Measurements from ENCODE around the gene MED10. TPM values are rescaled to one million over a fixed set of nuclear protein-coding genes. Genes with fewer than 3 reads are reported as not detected.

MED10 gene
- total RNA-seq, 2 experiments from 2014 or later = 97.2 to 98.0 TPM

DNA sequence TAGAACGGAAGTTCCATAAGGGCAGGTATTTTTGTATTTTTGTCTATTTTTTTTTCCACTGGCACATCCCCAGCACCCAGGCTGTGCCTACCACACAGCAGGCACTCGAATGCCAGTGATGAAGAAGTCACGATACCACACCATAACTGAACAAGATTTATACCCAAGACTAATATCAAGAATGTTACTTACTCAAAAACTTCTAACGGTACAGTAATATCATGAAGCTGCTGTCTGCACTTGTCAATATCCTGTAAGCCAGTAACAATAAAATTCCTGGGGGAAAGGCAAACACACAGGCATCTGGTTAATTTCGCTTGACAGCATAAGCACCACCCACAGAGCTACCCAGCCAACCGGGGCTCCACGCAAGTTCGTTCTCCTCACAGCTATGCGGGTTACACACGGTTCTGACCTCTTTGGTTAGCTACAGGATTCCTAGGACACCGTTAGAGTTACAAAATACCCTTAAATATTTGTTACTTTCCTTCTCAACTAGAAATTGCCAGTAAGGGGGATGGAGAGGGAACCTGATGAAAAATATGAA, 1.3 kb downstream of the MED10 start:
- no peaks in the 10 kb centered on the region for H3K27me3 Mint-ChIP-seq
- Histone ChIP-seq H3K27ac (ENCODE audit: low read depth in 1 of 2, low read length in 2 of 2) (peak overlapping the region; percentile 19 to 83), H3K27me3 (ENCODE audit: control insufficient read depth in 1 of 2, insufficient read depth in 2 of 2, low read length in 2 of 2) (no peaks in the 10 kb centered on the region), H3K4me1 (ENCODE audit: insufficient read depth, low read length) (peaks cover 38% of the 10 kb centered on the region), H3K4me3 (ENCODE audit: low read length) (peak overlapping the region; percentile 94), H3K9me3 (ENCODE audit: control insufficient read depth in 1 of 2, insufficient read depth in 1 of 2, low read length in 2 of 2) (no peaks in the 10 kb centered on the region), H3K36me3 (ENCODE audit: insufficient read depth, low read length) (peaks cover 49% of the 10 kb centered on the region)
- intact Hi-C loops (cut with DNase I, micrococcal nuclease) = loop anchor here (1.0 to 10.0 kb wide), 8 partner anchors 254 to 1490 kb away; partner anchors contain the start of genes FASTKD3 (in 1 of the 2), ICE1 (in 1 of the 2), MTRR (in 1 of the 2) and NSUN2 (in 1 of the 2)
- ChIA-PET POLR2A (interaction anchor here (1.7 to 2.9 kb wide), 3 partner anchors 15 to 336 kb away, joined by 5 to 22 read pairs (median 16); partner anchors contain the start of gene TENT4A), CTCF (interaction anchor here (0.5 kb wide), 1 partner anchor 388 kb away, joined by 3 read pairs; no protein-coding TSS in a partner anchor)
- H3K36me3 Mint-ChIP-seq (ENCODE audit: low read depth) = peaks cover 72% of the 10 kb centered on the region
- ATAC-seq (ENCODE audit: poor library complexity) (no peak), DNase-seq (no peak)
- H3K4me3 Mint-ChIP-seq = peak overlapping the region; percentile 100
- no peaks in the 10 kb centered on the region for H3K9me3 Mint-ChIP-seq
- TF ChIP-seq, protein P1, sequence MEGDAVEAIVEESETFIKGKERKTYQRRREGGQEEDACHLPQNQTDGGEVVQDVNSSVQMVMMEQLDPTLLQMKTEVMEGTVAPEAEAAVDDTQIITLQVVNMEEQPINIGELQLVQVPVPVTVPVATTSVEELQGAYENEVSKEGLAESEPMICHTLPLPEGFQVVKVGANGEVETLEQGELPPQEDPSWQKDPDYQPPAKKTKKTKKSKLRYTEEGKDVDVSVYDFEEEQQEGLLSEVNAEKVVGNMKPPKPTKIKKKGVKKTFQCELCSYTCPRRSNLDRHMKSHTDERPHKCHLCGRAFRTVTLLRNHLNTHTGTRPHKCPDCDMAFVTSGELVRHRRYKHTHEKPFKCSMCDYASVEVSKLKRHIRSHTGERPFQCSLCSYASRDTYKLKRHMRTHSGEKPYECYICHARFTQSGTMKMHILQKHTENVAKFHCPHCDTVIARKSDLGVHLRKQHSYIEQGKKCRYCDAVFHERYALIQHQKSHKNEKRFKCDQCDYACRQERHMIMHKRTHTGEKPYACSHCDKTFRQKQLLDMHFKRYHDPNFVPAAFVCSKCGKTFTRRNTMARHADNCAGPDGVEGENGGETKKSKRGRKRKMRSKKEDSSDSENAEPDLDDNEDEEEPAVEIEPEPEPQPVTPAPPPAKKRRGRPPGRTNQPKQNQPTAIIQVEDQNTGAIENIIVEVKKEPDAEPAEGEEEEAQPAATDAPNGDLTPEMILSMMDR (IDR thresholded peaks at IDR 0.05) = no peak
- peaks cover 62% of the 10 kb centered on the region for H3K4me1 Mint-ChIP-seq (ENCODE audit: low read depth)
- peak overlapping the region; percentile 98 for H3K27ac Mint-ChIP-seq

DNA sequence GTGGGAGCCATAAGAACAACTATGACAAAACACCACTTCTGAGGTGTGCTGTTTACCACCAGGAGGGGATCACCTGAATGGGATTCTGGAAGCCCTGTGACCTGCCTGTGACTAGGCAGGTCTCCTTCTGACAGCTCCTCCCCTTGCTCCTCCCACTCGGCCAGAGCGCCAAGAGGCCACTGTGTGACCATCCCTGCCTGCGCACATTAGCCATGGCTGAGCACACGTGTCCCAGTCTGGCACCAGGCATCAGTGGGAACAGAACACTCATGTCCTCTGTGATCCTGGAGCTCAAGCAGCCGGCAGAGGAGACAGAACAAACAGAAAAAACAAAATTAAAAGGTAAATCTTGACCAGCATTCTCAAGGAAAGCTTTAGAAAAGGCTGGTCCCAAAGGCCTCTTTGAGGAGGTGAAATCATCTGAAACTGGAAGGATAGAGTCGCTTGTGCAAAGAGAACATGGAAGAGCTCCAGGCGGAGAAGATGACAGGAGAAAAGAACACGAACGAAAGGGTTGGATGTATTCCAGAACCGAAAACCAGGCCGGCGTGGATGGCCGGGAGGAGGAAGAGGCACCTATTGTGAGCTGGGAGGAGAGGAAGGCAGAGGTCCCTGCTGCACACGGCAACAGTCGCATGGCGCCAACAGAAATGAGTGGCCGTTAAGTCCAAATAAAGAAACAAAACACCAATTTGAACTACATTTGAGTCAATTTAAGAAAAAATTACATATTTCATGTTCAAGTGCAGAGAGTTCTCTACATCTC, 5.1 kb downstream of the MED10 start:
- ChIA-PET CTCF (no interaction called here), POLR2A (interaction anchor here (0.6 kb wide), 1 partner anchor 75 kb away, joined by 3 read pairs; no protein-coding TSS in a partner anchor)
- Histone ChIP-seq H3K27me3 (ENCODE audit: control insufficient read depth in 1 of 2, insufficient read depth in 2 of 2, low read length in 2 of 2) (no peaks in the 10 kb centered on the region), H3K4me3 (ENCODE audit: low read length) (no peak overlapping the region), H3K36me3 (ENCODE audit: insufficient read depth, low read length) (peaks cover 75% of the 10 kb centered on the region), H3K9me3 (ENCODE audit: control insufficient read depth in 1 of 2, insufficient read depth in 1 of 2, low read length in 2 of 2) (no peaks in the 10 kb centered on the region), H3K4me1 (ENCODE audit: insufficient read depth, low read length) (peaks cover 29% of the 10 kb centered on the region), H3K27ac (ENCODE audit: low read depth in 1 of 2, low read length in 2 of 2) (no peak overlapping the region)
- H3K27me3 Mint-ChIP-seq = no peaks in the 10 kb centered on the region
- TF ChIP-seq, protein P1 (IDR thresholded peaks at IDR 0.05) = no peak
- no peak overlapping the region for H3K4me3 Mint-ChIP-seq
- peaks cover 100% of the 10 kb centered on the region for H3K36me3 Mint-ChIP-seq (ENCODE audit: low read depth)
- intact Hi-C loops (cut with DNase I, micrococcal nuclease) = loop anchor here in 1 of 2 experiments (10.0 kb wide), 1 partner anchor 878 kb away; no protein-coding TSS in a partner anchor
- DNase-seq (no peak), ATAC-seq (ENCODE audit: poor library complexity) (no peak)
- peaks cover 51% of the 10 kb centered on the region for H3K4me1 Mint-ChIP-seq (ENCODE audit: low read depth)
- H3K27ac Mint-ChIP-seq = peak overlapping the region; percentile 6
- H3K9me3 Mint-ChIP-seq = no peaks in the 10 kb centered on the region

DNA sequence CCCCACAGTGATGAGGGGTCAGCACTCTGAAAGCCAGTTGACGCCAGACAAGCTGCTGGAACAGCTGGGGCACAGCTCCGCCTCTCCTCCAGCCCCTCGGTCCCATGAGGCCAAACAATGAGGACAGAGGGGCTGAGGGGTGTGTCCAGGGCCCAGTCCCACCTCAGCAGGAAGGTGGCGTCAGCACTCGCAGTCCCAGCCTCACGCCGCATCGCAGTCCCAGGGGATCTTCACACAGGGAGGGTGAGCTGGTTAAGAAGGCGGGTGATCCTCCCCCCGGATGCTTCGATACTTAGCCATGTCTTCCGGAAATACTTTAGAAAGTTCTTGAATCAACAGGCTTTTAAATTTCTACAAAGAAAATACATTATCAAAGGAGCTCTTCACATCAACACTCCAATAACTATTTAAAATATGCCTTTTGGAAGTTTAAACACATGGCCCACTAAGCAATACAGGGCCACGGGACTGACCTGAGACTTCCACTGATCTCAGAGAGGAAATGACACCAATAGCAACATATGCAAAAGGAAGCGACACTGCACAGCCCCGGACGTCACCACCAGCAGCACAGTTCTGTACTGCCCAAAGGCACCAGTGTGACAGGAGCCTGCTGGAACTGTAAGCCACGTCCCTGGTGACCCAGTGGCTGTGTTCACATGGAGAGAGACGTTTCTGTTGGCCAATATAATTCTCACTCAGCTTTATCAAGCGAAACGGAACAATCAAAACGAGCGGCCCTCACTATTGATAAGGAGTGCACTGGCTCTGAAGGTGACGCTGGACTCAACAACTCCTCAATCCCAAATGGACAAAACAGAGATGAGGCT, 5.9 kb downstream of the MED10 start:
- DNase-seq (no peak), ATAC-seq (ENCODE audit: poor library complexity) (no peak)
- Histone ChIP-seq H3K36me3 (ENCODE audit: insufficient read depth, low read length) (peaks cover 75% of the 10 kb centered on the region), H3K4me3 (ENCODE audit: low read length) (no peak overlapping the region), H3K27me3 (ENCODE audit: control insufficient read depth in 1 of 2, insufficient read depth in 2 of 2, low read length in 2 of 2) (no peaks in the 10 kb centered on the region), H3K4me1 (ENCODE audit: insufficient read depth, low read length) (peaks cover 22% of the 10 kb centered on the region), H3K9me3 (ENCODE audit: control insufficient read depth in 1 of 2, insufficient read depth in 1 of 2, low read length in 2 of 2) (no peaks in the 10 kb centered on the region), H3K27ac (ENCODE audit: low read depth in 1 of 2, low read length in 2 of 2) (no peak overlapping the region)
- TF ChIP-seq, protein P1 (IDR thresholded peaks at IDR 0.05) = no peak
- Mint-ChIP-seq H3K4me3 (no peak overlapping the region), H3K4me1 (ENCODE audit: low read depth) (peaks cover 43% of the 10 kb centered on the region), H3K36me3 (ENCODE audit: low read depth) (peaks cover 94% of the 10 kb centered on the region), H3K9me3 (no peaks in the 10 kb centered on the region), H3K27ac (peak overlapping the region; percentile 6), H3K27me3 (no peaks in the 10 kb centered on the region)
- CTCF ChIA-PET = no interaction called here
- intact Hi-C loops (cut with DNase I, micrococcal nuclease) = loop anchor here in 1 of 2 experiments (10.0 kb wide), 1 partner anchor 878 kb away; no protein-coding TSS in a partner anchor
- POLR2A ChIA-PET = interaction anchor here (0.6 kb wide), 1 partner anchor 79 kb away, joined by 3 read pairs; no protein-coding TSS in a partner anchor

Data from CD4-positive, alpha-beta T cell (primary cell).